RCC 7860 (cell line): ENCODE measurements around the gene CCDC33.

Experiments used
- DNase-seq: peaks from one replicate; pipeline ENCODE4 v3.0.0-alpha.2; 2015; ENCODE audit warnings: low spot score
- FAIRE-seq: peaks from 2 replicates; lab custom pipeline; 2012; peaks lifted over from hg19 to GRCh38; lab: Jason Lieb, UNC

Gene CCDC33

GRCh38 chr15:74227968-74228722 lies 8.0 kb upstream of the CCDC33 start:
- FAIRE-seq (no peak), DNase-seq (no peak)

- no peak for DNase-seq
- FAIRE-seq: no peak
Observed at GRCh38 chr15:74228723-74229081, 7.4 kb upstream of the CCDC33 start.

- FAIRE-seq: no peak
Observed at GRCh38 chr15:74229686-74230085, 6.4 kb upstream of the CCDC33 start.

GRCh38 chr15:74231475-74231874 lies 4.7 kb upstream of the CCDC33 start:
- FAIRE-seq (no peak), DNase-seq (no peak)

More at GRCh38 chr15:74229686-74230085, 6.4 kb upstream of the CCDC33 start:
- no peak for DNase-seq

- FAIRE-seq (no peak), DNase-seq (no peak)
Observed at GRCh38 chr15:74233373-74233772, 2.8 kb upstream of the CCDC33 start.

GRCh38 chr15:74233851-74234597 lies 2.1 kb upstream of the CCDC33 start:
- DNase-seq: peak; percentile 60
- FAIRE-seq: peak; percentile 82

GRCh38 chr15:74234598-74234875 lies 1.6 kb upstream of the CCDC33 start:
- DNase-seq (no peak), FAIRE-seq (no peak)

- FAIRE-seq (no peak), DNase-seq (no peak)
Observed at GRCh38 chr15:74239051-74239705, 3.1 kb downstream of the CCDC33 start.

- FAIRE-seq (peak; percentile 97), DNase-seq (peak; percentile 97)
Observed at GRCh38 chr15:74240002-74240568, 4.0 kb downstream of the CCDC33 start.

- DNase-seq (no peak), FAIRE-seq (no peak)
Observed at GRCh38 chr15:74240897-74241614, 4.9 kb downstream of the CCDC33 start.

GRCh38 chr15:74242441-74243185 lies 6.5 kb downstream of the CCDC33 start:
- DNase-seq (peak; percentile 62), FAIRE-seq (peak; percentile 24)

GRCh38 chr15:74243431-74243830 lies 7.3 kb downstream of the CCDC33 start:
- FAIRE-seq: no peak
- DNase-seq: no peak

GRCh38 chr15:74244822-74245341 lies 8.8 kb downstream of the CCDC33 start:
- no peak for FAIRE-seq
- DNase-seq: no peak

- no peak for DNase-seq
- no peak for FAIRE-seq
Observed at GRCh38 chr15:74245342-74245931, 9.3 kb downstream of the CCDC33 start.

GRCh38 chr15:74250266-74250665 lies 14.1 kb downstream of the CCDC33 start:
- FAIRE-seq (no peak), DNase-seq (no peak)

- DNase-seq (no peak), FAIRE-seq (no peak)
Observed at GRCh38 chr15:74251131-74251811, 15.1 kb downstream of the CCDC33 start.

GRCh38 chr15:74252291-74252690 lies 16.2 kb downstream of the CCDC33 start:
- no peak for DNase-seq

GRCh38 chr15:74252721-74253120 lies 16.6 kb downstream of the CCDC33 start:
- no peak for FAIRE-seq
- DNase-seq: no peak

More at GRCh38 chr15:74252291-74252690, 16.2 kb downstream of the CCDC33 start:
- FAIRE-seq: no peak
